ENCODE data around the gene PHPT1.

Gene PHPT1

DNA sequence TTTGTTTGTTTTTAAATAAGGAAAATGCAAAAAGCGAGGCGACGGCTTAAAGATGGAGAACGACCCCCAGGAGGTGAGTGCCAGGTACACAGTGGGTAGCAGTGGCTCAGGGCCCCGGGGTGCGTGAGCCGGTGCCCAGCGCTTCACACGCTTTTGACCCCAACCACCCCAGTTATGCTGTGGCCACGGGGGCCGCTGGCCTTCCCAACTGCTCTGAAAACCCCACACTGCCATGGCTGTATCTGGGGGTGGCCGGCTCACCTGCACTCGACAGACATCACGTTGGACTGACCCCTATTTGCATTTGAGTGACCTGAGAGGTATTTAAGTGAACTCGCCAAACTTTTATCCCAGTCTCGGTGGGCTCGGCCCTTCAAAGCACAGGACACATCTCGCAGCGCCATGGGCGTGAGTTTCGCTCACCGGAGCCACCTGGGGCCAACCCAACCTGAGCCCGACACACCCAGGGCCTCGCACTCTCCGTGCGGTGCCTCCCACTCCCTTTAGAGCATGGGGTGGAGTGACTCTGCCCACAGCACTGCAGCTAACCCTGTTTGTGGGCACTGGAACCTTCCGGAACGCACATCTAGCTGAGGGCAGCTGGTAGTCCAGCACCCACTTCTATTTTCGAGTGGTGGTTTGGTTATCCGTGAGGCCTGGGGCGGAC lies 20.6 kb upstream of the PHPT1 start:
- no peak for TF ChIP-seq GATA3 (IDR thresholded peaks at IDR 0.05; ENCODE audit: low read depth, low read length)
- no peak for TF ChIP-seq GATA2 (IDR thresholded peaks at IDR 0.05; ENCODE audit: low read depth, low read length)

GRCh38 chr9:136829412-136829811 lies 19.8 kb upstream of the PHPT1 start:
- TF ChIP-seq GATA3 (IDR thresholded peaks at IDR 0.05; ENCODE audit: low read depth, low read length) (no peak), GATA2 (IDR thresholded peaks at IDR 0.05; ENCODE audit: low read depth, low read length) (no peak)

DNA sequence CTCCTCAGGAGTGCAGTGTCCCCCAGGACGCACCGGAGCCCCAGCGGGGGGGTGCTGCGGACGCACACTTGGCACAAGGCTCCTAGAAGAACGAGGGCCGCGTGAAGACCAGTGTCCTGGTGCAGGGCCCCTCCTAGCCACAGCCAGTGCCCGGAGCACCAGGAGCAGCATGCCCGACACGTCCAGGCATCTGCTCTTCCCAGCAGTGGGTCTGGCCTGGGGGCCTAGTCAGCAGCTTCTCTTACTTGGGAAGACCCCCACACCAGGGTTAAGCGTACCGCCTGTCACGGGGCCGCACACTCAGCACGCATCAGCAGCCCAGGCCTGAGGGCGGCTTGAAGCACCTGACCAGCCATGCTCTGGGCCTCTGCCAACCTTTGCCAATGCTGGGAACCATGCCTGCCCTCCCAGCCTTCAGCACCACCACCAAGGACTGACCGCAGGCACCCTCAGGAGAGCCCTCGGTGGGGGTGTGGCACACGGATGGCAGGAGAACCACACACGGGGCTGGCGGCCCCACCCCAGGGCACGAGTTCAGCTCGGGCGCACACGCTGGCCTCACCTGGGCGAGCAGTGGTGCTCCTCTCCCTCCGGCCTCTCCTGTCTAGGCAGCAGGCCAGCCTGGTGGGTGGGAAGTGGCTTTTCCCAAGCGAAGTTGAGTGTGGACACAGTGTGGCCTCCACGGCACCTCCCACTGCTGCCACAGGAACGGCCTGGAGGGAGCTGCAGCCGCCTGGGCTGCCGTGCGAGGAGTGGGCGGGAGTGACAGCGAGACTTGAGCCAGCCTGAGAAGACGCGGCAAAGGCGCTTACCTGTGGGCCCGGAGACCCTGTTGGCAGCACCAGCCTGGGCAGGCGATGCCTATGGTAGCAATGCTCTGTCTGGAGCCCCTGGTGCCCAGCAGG lies 19.0 kb upstream of the PHPT1 start:
- TF ChIP-seq GATA3 (IDR thresholded peaks at IDR 0.05; ENCODE audit: low read depth, low read length) (no peak), GATA2 (IDR thresholded peaks at IDR 0.05; ENCODE audit: low read depth, low read length) (no peak)

DNA sequence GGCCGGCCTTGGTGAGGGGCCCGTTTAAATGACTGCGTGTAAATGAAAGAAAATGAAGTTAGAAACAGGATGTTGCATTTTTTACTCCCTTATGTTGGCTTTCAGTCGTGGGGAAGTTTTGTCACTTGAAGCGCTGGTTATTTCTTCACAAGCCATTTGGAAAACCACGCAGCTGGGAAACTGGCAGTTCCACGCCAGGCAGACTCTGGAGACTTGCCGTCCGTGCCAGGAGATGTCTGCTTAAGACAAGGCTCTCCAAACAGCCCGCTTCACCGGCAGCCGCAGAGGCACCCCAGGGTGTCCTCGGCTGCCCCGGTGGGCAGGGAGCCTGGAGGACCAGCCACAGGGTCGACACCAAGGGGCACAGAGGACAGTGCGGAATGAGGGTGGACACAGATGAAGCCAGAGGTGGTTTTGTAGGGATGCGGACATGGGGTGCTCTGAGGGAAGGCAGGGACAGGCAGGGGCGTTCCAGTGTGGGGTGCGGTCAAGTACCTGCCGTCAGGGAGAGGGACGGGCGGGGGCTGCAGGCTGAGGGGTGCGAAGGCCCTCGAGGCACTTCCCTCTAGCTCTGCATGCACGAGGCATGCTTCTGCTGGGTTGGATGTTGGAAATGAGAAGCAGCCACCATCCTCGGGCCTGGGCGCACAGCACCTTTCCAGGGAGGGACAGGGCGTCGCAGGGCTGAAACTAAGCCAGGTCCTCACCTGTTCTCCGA lies 18.0 kb upstream of the PHPT1 start:
- TF ChIP-seq GATA2 (IDR thresholded peaks at IDR 0.05; ENCODE audit: low read depth, low read length) (no peak), GATA3 (IDR thresholded peaks at IDR 0.05; ENCODE audit: low read depth, low read length) (no peak)

DNA sequence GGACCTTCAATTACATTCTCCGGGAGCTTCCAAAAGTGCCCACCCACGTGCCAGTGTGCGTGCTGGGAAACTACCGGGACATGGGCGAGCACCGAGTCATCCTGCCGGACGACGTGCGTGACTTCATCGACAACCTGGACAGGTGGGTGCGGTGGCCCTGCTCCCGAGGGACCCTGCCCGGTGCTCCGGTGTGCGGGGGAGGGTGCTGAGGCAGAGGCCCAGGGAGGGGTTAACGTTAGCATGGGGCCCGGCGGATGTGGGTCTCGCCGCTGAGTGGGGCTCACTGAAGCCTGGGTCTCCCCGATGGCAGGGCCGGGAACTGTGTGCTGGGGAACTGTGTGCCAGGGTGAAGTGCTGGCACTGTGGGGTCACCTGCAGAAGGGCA lies 17.5 kb upstream of the PHPT1 start:
- TF ChIP-seq GATA3 (IDR thresholded peaks at IDR 0.05; ENCODE audit: low read depth, low read length) (no peak), GATA2 (IDR thresholded peaks at IDR 0.05; ENCODE audit: low read depth, low read length) (no peak)

GRCh38 chr9:136832581-136832980 lies 16.6 kb upstream of the PHPT1 start:
- TF ChIP-seq GATA3 (IDR thresholded peaks at IDR 0.05; ENCODE audit: low read depth, low read length) (no peak), GATA2 (IDR thresholded peaks at IDR 0.05; ENCODE audit: low read depth, low read length) (no peak)

DNA sequence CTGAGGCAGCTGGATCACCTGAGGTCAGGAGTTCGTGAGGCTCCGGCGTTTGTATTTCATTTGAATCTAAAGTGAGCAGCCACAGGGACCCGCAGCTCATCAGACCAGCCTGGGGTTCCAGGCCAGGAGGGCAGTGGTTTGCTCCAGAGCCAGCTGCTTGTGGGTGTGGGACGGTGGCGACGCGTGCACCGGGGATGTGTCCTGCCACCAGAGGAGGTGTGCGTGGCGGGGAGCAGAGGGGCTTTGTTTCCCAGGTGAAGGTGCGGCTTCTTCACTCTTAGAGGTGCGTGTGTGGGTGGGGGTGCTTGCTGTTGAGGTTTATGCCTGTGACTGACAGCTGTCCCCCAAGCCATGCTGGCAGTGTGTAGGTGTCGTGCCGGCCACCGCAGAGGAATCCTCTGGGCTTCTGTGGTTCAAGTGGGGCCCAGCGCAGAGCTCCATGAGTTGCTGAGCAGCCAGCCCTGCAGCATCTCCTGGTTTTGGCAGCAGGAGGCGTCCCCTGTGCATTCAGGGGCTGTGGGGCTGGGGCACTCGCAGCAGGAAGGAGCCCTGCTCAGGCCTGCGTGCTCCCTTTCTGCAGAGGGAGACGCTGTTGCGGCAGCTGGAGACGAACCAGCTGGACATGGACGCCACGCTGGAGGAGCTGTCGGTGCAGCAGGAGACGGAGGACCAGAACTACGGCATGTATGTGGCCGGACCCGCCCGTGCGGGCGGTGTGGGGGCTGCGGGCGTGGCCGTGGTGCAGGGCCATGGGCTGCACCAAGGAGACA lies 13.9 kb upstream of the PHPT1 start:
- TF ChIP-seq GATA2 (IDR thresholded peaks at IDR 0.05; ENCODE audit: low read depth, low read length) (no peak), GATA3 (IDR thresholded peaks at IDR 0.05; ENCODE audit: low read depth, low read length) (no peak)

DNA sequence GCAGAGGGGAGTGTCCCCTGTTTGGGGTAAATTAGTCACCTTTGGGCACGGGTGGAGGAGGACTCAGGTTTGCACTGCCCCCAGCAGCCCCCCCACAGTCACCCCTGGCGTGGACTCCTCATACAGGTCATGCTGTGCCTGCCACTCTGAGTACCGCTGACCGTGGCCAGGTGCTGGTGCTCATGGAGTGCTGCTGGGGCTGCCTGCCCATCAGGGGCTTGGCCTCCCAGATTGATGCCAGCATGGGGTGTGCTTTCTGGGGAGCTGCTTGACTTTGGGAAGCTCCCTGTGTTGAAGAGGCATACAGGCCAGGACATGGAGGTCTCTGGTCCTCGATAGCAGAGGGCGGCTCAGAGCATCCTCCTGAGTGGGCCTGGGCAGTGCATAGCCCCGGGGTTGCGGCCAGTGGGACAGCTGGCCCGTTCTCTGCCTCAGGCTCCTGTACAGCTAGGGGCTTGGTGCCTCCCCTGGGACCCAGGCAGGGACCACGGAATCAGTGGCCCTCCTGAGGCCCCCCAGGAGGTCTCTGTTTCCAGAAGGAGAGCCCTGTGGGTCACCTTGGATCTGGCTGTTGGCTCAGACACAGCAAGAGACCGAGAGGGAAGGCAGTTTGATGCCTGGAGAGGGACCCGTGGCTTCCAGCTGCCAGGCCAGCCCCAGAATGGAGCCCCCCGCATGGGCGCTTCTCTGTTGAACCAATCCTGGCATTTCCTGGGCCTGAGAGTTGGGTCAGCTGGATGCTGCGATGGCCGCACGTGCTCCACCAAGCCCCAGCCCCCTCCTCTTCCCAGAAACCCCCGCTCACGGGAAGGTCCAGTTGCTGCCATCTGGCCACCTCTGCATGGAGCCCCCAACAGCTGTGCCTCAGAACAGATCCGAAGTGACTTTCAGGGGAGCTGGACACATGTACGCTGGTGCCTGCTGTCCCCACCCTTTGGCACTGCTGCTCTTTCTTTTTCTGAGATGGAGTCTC lies 13.0 kb upstream of the PHPT1 start:
- no peak for TF ChIP-seq GATA2 (IDR thresholded peaks at IDR 0.05; ENCODE audit: low read depth, low read length)
- TF ChIP-seq GATA3 (IDR thresholded peaks at IDR 0.05; ENCODE audit: low read depth, low read length): no peak

GRCh38 chr9:136837146-136837855 lies 11.9 kb upstream of the PHPT1 start:
- TF ChIP-seq GATA3 (IDR thresholded peaks at IDR 0.05; ENCODE audit: low read depth, low read length): no peak
- TF ChIP-seq GATA2 (IDR thresholded peaks at IDR 0.05; ENCODE audit: low read depth, low read length): no peak

DNA sequence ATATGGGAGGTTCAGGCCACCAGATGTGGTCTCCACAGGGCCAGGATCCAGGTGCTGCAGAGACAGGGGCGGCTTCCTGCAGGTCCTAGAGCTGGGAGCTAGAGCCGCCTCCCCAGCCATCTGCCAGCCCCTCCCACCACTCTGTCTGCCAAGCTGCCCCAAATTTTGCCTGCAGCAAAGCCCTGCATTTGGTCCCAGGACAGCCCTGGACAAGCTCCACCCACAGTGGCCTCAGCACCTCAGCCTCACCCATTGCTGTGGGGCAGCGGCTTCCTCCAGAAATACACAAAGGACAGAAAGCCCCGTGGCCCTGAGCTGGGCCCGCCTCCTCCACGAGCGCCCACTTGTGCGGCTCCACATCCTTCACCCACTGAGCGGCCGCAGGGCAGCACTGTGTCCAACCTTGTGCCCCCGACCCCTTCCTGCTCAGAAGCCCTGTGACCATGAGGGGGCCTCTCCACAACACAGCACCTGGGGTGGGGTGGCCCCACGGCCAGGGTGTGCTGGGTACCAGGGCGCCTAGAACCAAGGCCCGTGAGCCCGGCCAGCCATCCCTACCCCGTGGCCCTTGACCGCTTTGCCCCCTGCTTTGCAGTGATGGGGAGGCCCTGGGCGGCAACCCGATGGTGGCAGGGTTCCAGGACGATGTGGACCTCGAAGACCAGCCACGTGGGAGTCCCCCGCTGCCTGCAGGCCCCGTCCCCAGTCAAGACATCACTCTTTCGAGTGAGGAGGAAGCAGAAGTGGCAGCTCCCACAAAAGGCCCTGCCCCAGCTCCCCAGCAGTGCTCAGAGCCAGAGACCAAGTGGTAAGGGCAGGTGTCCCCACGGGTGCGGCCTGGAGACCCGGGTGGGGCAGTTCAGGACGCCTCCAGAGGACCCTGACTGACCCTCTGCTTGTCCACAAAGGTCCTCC lies 10.6 kb upstream of the PHPT1 start:
- no peak for TF ChIP-seq GATA2 (IDR thresholded peaks at IDR 0.05; ENCODE audit: low read depth, low read length)

Measured in SH-SY5Y (cell line).